ENCODE measurements around the gene RGS10.

Gene RGS10

GRCh38 chr10:119496273-119496672 lies 46.2 kb downstream of the RGS10 start:
- DNase-seq (ENCODE audit: low read depth): no peak

GRCh38 chr10:119495545-119495944 lies 47.0 kb downstream of the RGS10 start:
- DNase-seq (ENCODE audit: low read depth): no peak

GRCh38 chr10:119495021-119495505 lies 47.5 kb downstream of the RGS10 start:
- no peak for DNase-seq (ENCODE audit: low read depth)

GRCh38 chr10:119494236-119495020 lies 48.1 kb downstream of the RGS10 start:
- DNase-seq (ENCODE audit: low read depth): no peak

GRCh38 chr10:119493155-119493554 lies 49.4 kb downstream of the RGS10 start:
- DNase-seq (ENCODE audit: low read depth): no peak

- no peak for DNase-seq (ENCODE audit: low read depth)
Observed at GRCh38 chr10:119491966-119492757, 50.4 kb downstream of the RGS10 start.

GRCh38 chr10:119489991-119490326 lies 52.6 kb downstream of the RGS10 start:
- no peak for DNase-seq (ENCODE audit: low read depth)

- no peak for DNase-seq (ENCODE audit: low read depth)
Observed at GRCh38 chr10:119488675-119489074, 53.8 kb downstream of the RGS10 start.

- no peak for DNase-seq (ENCODE audit: low read depth)
Observed at GRCh38 chr10:119483839-119484238, 58.7 kb downstream of the RGS10 start.

- no peak for DNase-seq (ENCODE audit: low read depth)
Observed at GRCh38 chr10:119483001-119483400, 59.5 kb downstream of the RGS10 start.

GRCh38 chr10:119481781-119482426 lies 60.6 kb downstream of the RGS10 start:
- DNase-seq (ENCODE audit: low read depth): no peak

- no peak for DNase-seq (ENCODE audit: low read depth)
Observed at GRCh38 chr10:119480667-119481066, 61.9 kb downstream of the RGS10 start.

- no peak for DNase-seq (ENCODE audit: low read depth)
Observed at GRCh38 chr10:119479532-119479931, 63.0 kb downstream of the RGS10 start.

GRCh38 chr10:119478811-119479341 lies 63.6 kb downstream of the RGS10 start:
- DNase-seq (ENCODE audit: low read depth): no peak

GRCh38 chr10:119478111-119478802 lies 64.3 kb downstream of the RGS10 start:
- no peak for DNase-seq (ENCODE audit: low read depth)

- DNase-seq (ENCODE audit: low read depth): no peak
Observed at GRCh38 chr10:119477444-119477843, 65.1 kb downstream of the RGS10 start.

GRCh38 chr10:119474606-119475005 lies 67.9 kb downstream of the RGS10 start:
- no peak for DNase-seq (ENCODE audit: low read depth)

- no peak for DNase-seq (ENCODE audit: low read depth)
Observed at GRCh38 chr10:119473771-119474170, 68.7 kb downstream of the RGS10 start.

- DNase-seq (ENCODE audit: low read depth): no peak
Observed at GRCh38 chr10:119470920-119471702, 71.4 kb downstream of the RGS10 start.

- peak; percentile 49 for DNase-seq (ENCODE audit: low read depth)
Observed at GRCh38 chr10:119469846-119470245, 72.7 kb downstream of the RGS10 start.

GRCh38 chr10:119469325-119469707 lies 73.2 kb downstream of the RGS10 start:
- no peak for DNase-seq (ENCODE audit: low read depth)

Data from stromal cell of bone marrow (primary cell).